Testis (tissue), 2 donors: ENCODE results near the gene TNFAIP3.

ENCODE experiments used
- POLR2A ChIP-seq: fragments of 450-650 bp; IDR thresholded peaks from one replicate; pipeline ENCODE4 v1.6.1; 2017; ENCODE audit warnings: antibody characterized with exemption, mild to moderate bottlenecking, moderate library complexity
- TF ChIP-seq, protein P1 (sequence below), 3 experiments: fragments of 450-650 bp in 2 of 3; fragments of 200-600 bp in 1 of 3; sonication (generic) in 1 of 3; IDR thresholded peaks; one replicate each; pipeline ENCODE4 v1.5.1; 2016 to 2019; ENCODE audit warnings: antibody characterized with exemption in 3 of 3, mild to moderate bottlenecking in 2 of 3, moderate library complexity in 1 of 3

- TF ChIP-seq, protein P1, sequence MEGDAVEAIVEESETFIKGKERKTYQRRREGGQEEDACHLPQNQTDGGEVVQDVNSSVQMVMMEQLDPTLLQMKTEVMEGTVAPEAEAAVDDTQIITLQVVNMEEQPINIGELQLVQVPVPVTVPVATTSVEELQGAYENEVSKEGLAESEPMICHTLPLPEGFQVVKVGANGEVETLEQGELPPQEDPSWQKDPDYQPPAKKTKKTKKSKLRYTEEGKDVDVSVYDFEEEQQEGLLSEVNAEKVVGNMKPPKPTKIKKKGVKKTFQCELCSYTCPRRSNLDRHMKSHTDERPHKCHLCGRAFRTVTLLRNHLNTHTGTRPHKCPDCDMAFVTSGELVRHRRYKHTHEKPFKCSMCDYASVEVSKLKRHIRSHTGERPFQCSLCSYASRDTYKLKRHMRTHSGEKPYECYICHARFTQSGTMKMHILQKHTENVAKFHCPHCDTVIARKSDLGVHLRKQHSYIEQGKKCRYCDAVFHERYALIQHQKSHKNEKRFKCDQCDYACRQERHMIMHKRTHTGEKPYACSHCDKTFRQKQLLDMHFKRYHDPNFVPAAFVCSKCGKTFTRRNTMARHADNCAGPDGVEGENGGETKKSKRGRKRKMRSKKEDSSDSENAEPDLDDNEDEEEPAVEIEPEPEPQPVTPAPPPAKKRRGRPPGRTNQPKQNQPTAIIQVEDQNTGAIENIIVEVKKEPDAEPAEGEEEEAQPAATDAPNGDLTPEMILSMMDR (IDR thresholded peaks at IDR 0.05): no peak
- TF ChIP-seq POLR2A: no peak
Observed at GRCh38 chr6:137820952-137821351, 46.1 kb upstream of the TNFAIP3 start.
